Medulla oblongata (tissue), 1 donor: Measurements from ENCODE around the gene WSB2.

Source experiments
- DNase-seq: peaks from one replicate; pipeline ENCODE4 v3.0.0-alpha.2; 2015; ENCODE audit errors: extremely low spot score

The WSB2 gene

GRCh38 chr12:118061873-118062843 lies 1.2 kb upstream of the WSB2 start:
- DNase-seq: peak; percentile 66

GRCh38 chr12:118060301-118061010 lies 523 bp downstream of the WSB2 start:
- peak; percentile 48 for DNase-seq

DNA sequence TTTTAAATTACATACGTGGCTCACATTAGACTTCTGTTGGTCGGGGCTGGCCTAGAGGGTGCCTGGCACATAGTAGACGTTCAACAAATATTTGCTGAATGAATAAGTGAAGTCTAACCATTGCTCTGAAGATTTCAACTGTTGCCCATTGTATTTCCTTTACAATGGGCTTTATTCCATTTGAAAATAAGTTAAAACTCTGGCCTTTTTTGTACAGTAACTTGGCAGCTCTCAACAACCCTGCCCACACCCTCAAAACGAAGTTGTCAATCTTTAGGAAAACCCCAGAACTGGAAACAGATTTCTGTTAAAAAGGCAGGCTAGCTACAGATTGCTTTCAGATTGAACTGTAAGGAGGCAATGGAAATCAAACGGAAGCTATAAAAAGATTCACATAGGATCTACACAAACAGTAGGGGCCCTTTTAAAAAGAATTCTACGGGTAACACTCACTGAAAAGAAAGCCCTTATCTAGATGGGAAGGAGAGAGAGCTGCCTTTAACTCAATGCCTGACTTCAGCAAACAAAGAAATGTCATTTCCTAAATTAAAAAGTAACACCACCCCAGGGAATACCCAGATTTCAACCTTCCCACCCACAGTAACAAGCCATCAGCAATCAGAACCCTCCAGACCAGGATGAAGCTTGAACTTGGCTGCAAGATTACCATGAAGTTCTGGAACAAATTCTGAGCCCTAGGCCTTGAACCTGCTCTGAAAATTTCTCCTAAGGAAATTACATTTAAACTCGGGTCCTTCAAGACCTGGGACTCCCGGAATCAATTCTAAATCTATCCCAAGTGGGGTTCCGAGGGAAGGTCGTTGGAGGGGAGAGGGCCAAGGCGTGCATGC lies 1.4 kb downstream of the WSB2 start:
- DNase-seq: peak; percentile 36

DNA sequence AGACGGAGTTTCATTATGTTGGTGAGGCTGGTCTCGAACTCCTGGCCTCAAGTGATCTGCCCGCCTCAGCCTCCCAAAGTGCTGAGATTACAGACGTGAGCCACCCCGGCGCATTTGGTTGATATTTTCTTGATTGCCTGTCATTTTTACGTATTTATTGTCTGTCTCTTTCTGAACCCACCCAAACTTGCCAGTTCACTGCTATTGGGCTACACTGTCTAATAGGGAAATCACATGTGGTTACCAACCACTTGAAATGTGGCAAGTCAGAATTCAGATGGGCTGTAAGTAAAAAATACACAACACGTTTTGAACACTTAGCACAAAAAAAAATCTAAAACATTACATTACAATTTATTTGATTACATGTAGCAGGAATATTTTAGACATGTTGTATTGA lies 2.1 kb downstream of the WSB2 start:
- DNase-seq: no peak

- DNase-seq: no peak
Measured at GRCh38 chr12:118058227-118058626, 2.8 kb downstream of the WSB2 start.

DNA sequence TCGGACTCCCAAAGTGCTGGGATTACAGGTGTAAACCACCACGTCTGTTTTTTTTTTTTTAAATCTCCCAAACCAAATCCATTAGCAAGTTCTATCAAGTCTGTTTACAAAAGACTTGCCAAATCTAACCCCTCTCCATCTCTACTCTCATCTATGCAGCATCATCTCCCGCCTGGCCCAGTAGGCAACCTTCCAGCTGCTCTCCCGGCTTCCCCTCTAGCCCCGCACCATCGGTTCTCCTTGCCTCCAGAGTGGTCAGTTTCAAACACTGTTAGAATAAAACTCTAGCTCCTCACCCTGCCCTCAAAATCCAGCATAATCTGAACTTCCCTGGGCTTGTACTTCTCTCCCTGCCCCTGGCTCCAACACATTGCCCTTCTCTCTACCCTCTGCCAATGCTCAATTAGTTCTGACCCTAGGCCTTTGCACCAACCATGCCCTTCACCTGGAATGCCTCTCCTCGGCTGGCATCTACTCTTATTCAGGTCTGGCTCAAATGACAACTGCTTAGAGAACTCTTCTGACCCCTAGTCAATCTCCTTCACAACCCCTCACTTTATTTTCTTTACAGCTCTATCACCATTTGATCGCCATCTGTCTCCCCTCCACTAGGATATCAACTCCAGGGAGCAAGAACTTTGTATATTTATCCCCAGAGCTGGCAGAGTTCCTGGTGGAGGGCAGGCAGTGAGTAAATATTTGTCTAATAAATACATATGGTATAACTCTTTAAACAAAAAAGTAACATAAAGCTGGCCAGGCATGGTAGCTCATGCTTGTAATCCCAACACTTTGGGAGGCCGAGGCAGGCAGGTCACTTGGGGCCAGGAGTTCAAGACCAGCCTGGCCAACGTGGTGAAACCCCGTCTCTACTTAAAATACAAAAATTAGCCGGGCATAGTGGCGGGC lies 4.9 kb downstream of the WSB2 start:
- no peak for DNase-seq

GRCh38 chr12:118055144-118055557 lies 5.8 kb downstream of the WSB2 start:
- DNase-seq: no peak

GRCh38 chr12:118053071-118053985 lies 7.7 kb downstream of the WSB2 start:
- no peak for DNase-seq

DNA sequence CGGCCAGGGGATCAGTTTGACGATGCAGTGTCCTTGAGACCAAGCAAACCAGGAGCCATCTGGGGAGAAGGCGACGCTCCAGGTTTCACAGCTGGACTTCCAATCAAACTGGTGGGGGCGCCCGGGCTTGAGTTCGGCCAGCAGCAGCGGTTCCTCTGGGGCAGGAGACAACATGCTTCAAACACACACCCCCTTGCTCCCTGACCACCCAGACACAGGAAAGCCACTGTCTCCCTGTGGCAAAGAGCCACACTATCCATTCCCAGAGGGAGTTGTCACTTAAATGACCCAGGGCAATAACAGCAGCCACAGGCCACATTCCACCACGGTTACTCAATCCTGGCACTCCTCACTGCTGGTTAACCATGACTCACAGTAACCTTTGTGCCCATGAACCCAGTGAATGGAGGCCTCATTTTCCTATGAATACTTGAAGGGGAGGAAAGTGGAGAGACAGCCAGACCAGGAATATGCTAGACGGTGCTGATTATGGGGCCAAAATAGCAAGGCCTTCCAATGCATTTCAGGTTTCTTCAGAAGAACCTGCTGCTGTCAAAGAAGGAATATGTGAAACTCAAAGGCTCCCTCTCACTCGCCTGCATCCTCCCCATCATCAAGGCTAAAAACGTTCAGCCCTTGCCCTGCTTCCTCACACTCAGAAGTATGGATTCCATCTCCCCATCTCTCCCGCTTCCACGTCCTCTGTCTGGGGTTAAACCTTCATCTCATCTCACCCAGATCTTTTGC lies 8.5 kb downstream of the WSB2 start:
- DNase-seq: peak; percentile 69

DNA sequence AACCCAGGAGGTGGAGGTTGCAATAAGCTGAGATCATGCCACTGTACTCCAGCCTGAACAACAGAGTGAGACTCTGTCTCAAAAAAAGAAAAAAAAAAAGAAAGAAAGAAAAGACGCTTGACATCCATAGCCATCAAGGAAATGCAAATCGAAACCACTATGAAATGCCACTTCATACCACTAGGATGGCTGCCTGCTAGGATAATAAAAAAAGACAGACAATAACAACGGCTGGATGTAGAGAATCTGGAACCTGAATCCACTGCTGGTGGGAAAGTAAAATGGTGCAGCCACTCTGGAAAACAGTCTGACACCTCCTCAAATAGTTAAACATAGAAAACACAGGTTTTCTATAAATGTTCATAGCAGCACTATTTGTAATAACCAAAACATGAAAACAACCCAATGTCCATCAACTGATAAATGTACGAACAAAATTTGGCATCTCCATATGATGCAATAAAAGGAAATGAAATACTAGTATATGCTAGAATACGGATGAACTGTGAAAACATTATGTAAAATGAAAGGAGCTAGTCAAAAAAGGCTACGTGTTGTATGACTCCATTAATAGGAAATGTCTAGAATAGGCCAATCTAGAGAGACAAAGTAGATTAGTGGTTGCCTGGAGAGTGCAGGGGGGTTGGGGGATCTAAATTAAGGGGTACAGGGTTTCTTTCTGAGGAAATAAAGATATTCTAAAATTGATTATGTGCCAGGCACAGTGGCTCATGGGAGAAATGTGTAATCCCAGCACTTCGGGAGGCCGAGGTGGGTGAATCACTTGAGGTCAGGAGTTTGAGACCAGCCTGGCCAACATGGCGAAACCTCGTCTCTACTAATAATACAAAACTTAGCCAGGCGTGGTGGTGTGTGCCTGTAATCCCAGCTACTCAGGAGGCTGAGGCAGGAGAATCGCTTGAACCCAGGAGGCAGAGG lies 9.7 kb downstream of the WSB2 start:
- no peak for DNase-seq

- no peak for DNase-seq
Measured at GRCh38 chr12:118046430-118046829, 14.5 kb downstream of the WSB2 start.

DNA sequence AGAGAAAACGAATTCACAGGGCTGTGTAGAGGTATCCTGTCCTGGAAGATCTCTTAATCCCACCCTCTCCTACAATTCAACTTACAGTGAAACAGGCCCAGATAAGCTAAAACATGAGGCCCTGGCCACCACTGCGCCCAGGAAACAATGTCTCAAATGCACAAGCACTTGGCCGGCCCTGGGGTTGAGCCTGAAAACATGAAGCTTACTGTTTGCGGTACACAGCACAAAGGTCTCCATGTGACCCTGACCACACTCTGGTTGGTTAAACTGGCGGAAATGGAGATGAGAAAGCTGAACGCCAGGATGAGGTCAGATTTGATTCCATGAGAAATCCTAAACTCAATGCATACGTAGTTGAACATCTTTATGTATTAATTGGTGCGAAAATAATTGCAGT lies 16.4 kb downstream of the WSB2 start:
- DNase-seq: no peak

GRCh38 chr12:118044075-118044474 lies 16.9 kb downstream of the WSB2 start:
- no peak for DNase-seq

- no peak for DNase-seq
Measured at GRCh38 chr12:118042091-118042490, 18.9 kb downstream of the WSB2 start.

GRCh38 chr12:118038137-118038536 lies 22.8 kb downstream of the WSB2 start:
- no peak for DNase-seq

- DNase-seq: no peak
Measured at GRCh38 chr12:118036672-118037411, 24.1 kb downstream of the WSB2 start.
